Hematopoietic multipotent progenitor cell (in vitro differentiated cells): Measurements from ENCODE around the gene TIGD2. TPM values are rescaled to one million over a fixed set of nuclear protein-coding genes. Genes with fewer than 3 reads are reported as not detected.

Source experiments
- DNase-seq, 3 donors: peaks; one replicate each; pipeline ENCODE4 v3.0.0-alpha.2; 2011 to 2015; ENCODE audit warnings: low read depth in 2 of 3, low spot score in 2 of 3
- small RNA-seq: library from RNA; depleted of rRNA; stranded (forward); fragments of <200 nt; gene quantifications from one replicate; pipeline ENCODE3, GENCODE V24; 2012
- total RNA-seq: library from RNA; depleted of rRNA; stranded (reverse); fragments of >200 nt; gene quantifications from one replicate; pipeline ENCODE4 v1.2.3, GENCODE V29; 2012

Gene TIGD2
- total RNA-seq, 1 donor, result 8.1 TPM

DNA sequence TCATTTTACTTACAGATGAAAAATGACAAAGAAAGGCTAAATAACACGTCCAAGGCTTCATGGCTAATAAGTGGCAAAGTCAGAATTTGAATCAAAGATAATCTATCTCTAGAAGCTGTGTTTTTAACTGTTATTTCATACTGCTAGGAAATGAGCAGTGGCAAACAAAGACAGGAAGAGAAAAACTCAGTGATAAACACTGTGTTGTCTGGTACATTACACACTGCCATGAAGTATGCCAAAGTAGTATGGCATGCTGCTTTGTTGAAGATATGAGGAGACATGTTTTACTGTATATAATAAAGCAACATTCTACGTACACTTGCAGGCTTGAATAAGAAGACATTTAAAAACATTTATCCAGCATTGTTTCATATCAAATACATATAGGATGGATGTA lies 49.5 kb downstream of the TIGD2 start:
- DNase-seq, result no peak

DNA sequence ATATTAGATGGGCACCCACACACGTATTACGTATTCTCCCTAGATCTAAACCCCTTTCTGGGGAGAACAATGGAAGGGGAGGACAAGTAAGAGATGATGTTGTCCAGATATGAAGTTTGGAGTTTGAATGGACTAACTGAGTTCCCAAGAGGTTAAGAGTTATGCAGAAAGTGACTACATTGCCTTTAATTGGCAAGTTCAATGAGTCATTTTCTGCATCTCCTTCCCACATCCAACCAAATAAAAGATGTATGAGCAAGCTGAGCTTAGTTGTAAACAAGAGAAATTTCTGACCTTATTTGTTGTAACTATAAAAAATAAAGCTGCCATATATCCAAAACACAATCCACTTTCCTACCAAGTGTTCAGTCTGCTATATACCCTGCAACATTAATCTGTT lies 50.5 kb downstream of the TIGD2 start:
- DNase-seq, result no peak

GRCh38 chr4:89162496-89162895 lies 51.2 kb downstream of the TIGD2 start:
- DNase-seq, result no peak

DNA sequence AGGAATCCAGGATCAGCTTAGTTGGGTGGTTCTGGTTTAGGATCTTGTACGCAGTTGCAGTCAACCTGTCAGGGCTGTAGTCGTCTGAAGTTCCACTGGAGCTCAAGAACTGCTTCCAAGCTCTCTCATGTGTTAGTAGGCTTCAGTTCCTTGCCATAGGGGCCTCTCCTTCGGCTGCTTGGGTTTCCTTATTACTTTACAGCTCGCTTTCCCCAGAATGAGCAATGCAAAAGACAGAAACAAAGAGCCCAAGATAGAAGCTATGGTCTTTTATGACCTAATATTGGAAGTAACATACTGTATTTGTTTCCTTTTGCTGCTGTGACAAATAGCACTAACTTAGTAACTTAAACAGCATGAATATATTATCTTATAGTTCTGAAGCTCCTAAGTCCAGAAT lies 51.7 kb downstream of the TIGD2 start:
- no peak for DNase-seq

GRCh38 chr4:89164400-89164799 lies 53.1 kb downstream of the TIGD2 start:
- peak in 1 of 3 donors; percentile 3 for DNase-seq

Small RNA genes lying within 50 kb of the gene (small RNA-seq; reads per million reads assigned to genes)
- not detected for gene RNU6-907P

Other genes starting within 250 kb of the TIGD2 start
- gene FAM13A, start 54.3 kb upstream of the TIGD2 start, total RNA-seq, result 8.6 TPM
- gene GPRIN3, start 196.3 kb downstream of the TIGD2 start, total RNA-seq, result 2.7 TPM